ENCODE data around the gene GRIN1.
A peak's percentile ranks its signal among the peaks of the same experiment; 100 is the strongest.
"Not testable (repeated sequence)": the region's sequence is repeated elsewhere in the genome, so short reads cannot be mapped to it uniquely, and the experiment has no call there.

The GRIN1 gene

DNA sequence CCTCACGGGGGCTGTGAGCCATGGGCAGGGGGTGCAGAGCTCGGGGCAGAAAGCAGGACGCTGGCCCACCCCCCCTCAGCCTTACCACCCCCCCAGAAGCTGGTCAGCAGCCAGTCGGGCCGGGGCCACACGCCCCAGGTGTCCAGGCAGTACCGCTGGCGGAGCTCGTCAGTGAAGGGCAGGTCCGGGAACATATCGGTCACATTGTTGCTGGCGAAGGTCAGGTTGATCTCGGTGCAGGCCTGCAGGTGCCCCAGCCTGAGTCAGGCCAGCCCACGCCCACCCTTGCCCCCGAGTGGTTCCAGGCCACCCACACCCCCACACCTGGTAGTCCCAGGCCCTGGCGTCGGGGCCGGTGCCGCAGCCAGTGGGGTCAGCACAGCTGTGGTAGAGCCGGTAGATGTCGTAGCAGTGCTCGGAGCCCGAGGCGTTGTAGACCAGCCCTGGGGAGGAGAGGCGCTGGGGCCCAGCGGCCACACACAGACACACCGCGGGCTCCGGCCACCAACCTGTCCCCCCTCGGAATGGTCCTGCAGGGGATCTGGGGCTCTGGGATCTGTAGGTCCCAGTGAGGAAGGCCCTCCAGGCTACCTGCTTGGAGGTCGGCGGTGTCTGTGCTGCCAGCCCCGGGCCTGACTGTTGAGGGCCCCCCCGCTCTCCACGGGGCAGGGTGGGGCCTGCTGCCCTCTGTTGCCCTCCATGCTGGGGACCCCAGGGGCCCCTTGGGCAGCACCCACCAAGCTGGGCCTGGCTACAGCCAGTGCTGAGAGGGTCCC lies 27.0 kb upstream of the GRIN1 start:
- DNase-seq = no peak

DNA sequence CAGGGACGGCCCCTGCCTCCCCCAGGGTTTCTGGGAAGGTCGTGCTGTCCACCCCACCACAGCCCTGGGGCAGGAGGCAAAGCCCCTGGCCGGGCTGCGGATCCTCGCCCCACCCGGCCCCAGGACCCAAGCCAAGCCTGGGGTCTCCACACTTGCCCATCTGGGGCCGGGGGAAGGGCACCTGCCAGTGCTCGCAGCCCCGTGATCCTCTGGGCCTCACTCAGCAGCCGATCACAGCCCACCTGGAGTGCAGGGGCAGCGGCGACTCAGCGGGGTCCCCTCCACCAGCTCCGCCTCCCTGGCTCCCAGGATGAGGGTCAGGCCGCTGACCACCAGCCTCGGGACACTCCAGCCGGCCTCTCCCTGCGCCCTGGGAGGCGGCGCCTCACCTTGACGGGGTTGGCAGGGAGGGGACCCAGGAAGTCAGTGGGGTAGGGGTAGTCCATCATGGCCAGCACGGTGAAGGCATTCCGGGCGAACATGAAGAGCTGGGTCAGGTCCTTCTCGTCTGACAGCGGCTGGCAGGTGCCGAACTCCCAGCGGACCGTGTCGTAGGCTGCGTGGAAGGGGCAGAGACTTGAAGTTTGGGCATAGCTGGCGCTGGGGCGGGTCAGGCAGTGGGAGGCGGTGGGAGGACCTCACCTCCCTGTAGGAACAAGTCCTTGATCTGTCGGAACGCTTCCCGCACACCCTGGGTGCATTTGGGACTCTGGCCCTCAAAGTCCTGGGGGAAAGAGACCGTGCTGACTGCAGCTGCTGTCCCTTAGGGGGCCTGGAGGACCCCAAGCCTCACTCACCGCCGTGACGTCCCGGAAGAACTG lies 26.2 kb upstream of the GRIN1 start:
- no peak for DNase-seq

DNA sequence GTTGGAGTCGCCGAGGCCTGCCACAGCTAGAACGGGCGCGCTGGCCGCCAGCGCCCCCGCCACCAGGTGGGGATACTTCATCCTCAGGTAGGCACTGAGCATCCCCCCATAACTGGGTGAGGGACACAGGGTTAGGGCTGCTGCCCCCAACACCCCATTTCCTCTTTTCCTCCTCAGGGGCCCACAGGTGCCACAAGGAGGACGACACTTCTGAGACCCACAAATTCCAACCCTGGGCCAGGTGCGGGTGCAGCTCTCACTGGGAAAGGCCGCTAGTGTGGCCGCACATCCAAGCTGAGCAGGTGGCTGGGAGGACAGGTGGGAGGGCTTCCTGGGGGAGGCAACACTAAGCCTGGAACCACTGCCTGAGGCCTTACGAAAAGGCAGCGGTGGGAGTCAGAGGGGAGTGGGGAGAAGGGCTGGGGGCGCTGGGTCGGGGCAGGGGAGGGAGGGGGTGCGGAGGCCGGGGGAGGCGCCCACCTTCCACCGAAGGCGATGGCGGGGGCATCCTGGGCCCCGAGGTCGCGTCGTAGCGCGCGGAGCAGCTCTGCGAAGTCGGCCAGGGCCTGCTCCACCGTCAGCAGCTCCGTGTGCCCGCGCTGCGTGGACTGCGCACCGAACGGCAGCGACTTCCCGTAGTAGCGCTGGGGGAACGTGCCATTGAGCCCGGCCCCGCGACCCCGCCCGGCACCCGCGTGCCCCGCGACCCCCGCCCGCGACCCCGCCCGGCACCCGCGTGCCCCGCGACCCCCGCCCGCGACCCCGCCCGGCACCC lies 25.4 kb upstream of the GRIN1 start:
- no peak for DNase-seq

DNA sequence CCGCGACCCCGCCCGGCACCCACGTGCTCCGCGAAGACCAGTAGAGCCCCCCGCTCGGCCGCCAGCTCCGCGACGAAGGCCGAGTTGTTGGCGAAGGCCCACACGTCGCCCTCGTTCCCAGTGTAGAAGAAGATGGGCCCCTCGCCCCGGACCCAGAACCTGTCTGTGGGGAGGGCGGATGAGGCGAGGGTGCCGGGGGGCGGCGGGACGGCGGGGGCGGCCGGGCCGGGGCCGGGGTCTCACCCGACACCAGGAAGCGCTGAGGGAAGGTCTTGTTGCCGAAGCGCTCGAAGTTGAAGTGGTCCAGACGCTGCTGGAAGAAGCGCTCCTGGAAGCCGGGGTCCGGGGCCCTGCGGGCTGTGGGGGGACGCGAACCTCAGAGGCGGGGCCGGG lies 24.7 kb upstream of the GRIN1 start:
- no peak for DNase-seq

DNA sequence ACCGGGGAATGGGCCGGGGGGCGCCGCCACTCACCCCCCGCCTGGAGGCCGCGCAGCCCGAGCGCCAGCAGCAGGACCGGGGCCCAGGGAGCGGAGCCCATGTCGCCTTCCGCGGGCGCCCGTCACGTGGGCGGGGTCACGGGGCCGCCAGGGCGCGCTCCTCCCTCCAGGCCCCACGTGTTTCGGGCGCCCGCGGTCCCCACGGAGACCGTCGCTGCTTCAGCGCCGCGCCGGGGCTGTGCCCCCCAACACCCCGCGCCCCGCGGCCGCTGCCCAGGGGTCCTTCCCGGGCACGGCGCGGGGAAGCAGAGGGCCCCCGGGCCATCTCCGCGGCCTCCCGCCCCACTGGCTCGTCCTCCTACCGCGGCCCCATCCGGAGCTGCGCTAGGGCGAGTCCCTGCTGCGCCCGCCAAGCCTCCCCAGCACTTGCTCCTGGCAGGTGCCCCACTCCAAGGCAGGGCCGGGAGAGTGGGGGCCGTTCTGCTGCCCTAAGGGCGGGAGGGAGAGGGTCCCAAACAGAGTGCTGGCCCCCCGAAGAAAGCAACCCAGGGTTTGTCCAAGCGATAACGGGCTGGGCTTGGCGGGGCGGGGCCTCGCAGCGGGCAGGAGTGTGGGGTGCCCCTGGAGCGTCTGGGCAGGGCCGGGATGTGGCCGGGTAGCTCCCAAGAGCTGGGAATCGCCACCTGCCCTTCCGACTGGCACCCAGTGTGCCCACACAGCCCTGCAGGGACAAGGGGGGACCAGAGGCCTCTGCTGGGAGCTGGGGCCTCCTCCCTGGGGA lies 24.2 kb upstream of the GRIN1 start, which contains the start of gene DPP7:
TSS of gene DPP7 (minus strand) at position 121 of the 781 bp plus-strand sequence. CDS start at position 101, 20 bp downstream.
- no peak for DNase-seq

DNA sequence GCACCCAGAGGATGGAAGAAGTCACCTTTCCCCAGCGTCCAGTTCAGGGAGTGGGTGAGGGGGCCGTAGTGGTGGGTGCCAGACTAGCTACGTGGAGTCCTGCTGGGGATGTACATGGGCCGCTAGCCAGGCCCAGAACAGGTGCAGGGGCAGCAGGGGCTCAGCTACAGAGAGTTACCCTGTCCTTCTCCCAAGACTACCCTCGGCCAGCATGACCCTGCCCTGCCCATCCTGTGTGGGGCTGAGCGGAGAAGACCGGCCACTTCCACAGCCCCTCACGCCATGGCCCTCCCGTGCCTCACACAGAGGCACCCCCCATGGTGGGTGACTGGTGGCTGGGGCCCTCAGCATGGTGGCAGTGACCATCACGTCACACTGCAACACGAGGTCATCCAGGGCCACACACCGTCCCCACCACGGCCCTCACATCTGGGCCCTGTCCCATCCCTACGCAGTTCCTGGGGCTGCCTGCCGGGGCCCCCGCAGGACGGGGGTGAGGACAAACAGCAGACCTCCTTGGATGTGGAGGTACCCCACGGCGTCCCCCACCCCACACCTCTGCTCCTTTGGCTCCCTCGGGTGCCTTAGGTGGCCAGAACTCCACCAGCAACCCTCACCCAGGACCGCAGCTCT lies 23.4 kb upstream of the GRIN1 start:
- no peak for DNase-seq

DNA sequence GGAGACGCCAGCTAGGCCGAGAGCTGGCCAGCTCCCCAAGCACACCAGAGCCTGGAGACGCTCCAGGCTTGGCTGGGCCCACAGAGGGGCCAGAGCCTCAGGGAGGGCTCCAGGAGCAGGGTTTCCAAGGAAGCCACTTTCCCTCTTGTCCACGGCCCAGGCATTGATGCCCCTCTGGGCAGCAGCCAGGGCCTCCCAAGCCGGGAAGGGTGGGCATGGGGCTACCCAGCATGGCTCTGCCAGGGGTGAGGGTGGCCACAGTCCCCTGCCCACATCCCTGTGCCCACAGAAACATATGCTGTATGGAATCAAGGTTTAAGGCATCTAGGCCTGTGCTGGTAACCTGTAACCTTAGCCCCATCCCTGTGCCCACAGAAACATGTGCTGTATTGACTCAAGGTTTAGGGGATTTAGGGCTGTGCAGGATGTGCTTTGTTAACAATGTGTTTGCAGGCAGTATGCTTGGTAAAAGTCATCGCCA lies 22.9 kb upstream of the GRIN1 start:
- no peak for DNase-seq

DNA sequence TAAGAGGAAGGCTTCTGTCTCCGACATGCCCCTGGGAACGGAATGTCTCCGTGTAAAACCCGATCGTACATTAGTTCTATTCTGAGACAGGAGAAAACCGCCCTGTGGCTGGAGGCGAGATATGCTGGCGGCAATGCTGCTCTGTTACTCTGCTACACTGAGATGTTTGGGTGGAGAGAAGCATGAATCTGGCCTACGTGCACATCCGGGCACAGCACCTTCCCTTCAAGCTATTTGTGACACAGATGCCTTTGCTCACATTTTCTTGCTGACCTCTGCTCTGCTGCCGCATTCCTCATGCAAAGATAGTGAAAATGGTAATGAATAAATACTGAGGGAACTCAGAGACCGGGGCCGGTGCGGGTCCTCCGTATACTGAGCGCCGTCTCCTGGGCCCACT lies 22.2 kb upstream of the GRIN1 start:
- peak; percentile 48 for DNase-seq

DNA sequence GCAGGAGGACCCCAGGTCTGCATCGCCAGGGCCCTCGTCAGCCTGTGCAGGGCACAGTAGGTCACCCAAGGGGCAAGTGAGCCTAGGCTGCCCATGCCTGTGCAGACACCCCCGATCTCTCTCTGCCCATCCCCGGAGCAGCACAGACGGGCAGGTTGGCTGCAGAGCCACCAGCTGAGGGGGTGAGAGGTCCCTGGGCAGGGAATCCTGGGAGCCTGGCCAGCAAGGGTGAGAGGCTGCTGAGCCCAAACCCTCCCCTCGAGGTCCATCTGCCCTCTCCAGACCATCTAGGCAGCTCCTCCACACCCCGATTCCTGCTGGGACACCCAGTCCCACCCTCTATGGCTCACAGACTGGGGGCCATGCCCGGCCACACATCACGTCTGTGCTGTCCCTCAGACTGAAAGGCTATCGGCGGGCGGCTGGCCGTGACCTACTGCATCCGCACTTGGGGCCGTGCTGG lies 21.7 kb upstream of the GRIN1 start:
- DNase-seq = peak; percentile 45

DNA sequence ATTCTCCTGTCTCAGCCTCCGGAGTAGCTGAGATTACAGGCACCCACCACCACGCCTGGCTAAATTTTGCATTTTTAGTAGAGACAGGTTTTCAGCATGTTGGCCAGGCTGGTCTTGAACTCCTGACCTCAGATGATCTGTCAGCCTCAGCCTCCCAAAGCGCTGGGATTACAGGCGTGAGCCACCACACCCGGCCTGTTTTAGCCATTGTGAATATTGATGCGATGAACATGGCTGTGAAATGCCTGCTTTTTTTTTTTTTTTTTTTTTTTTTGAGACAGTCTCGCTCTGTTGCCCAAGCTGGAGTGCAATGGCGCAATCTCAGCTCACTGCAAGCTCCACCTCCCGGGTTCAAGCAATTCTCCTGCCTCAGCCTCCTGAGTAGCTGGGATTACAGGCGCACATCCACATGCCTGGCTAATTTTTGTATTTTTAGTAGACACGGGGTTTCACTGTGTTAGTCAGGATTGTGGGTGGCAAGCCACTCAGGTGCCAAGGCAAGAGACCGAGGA lies 20.8 kb upstream of the GRIN1 start:
- not testable (repeated sequence) for DNase-seq

DNA sequence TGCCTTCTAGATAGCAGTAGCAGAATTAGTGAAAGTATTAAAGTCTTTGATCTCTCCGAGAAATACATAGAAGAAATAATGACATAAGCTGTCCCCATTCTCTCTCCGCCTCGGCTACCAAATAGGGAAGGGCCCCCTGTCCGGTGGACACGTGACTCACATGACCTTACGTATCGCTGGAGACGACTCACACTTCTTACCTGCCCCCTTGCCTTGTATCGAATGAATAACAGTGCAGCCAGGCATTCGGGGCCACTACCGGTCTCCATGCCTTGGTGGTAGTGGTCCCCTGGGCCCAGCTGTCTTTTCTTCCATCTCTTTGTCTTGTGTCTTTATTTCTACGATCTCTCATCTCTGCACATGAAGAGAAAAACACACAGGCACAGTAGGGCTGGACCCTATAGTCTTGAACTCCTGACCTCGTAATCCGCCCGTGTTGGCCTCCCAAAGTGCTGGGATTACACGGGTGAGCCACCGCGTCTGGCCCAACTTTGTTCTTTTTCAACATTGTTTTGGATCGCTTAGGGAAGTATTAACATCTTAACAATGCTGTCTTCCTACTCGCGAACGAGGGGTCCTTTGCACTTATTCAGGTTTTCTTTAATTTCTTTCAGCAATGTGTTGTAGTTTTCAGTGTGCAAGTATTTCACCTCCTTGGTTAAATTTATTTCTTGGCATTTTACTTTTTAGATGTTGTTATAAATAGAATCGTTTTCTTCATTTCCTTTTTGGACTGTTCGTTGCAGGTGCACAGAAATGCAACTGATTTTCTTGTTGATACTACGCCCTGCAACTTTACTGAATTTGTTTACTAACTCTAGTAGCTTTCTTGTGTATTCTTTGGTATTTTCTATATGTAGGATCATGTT lies 16.8 kb upstream of the GRIN1 start:
- DNase-seq = not testable (repeated sequence)

DNA sequence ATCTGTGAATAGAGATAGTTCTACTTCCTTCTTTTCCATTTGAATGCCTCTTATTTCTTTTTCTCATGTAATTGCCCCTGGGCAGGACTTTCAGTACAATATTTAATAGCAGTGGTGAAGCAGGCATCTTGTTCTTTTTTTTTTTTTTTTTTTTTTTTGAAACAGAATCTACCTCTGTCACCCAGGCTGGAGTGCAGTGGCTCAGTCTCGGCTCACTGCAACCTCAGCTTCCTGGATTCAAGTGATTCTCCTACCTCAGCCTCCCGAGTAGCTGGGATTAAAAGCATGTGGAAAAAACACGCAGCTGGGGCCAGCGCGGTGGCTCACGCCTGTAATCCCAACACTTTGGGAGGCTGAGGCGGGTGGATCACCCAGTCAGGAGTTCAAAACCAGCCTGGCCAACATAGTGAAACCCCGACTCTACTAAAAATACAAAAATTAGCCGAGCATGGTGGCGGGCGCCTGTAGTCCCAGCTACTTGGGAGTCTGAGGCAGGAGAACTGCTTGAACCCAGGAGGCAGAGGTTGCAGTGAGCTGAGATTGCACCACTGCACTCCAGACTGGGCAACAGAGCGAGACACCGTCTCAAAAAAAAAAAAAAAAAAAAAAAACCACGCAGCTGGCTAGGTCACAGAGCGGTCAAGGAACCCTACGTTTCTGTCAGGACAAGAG lies 16.0 kb upstream of the GRIN1 start:
- DNase-seq = not testable (repeated sequence)

DNA sequence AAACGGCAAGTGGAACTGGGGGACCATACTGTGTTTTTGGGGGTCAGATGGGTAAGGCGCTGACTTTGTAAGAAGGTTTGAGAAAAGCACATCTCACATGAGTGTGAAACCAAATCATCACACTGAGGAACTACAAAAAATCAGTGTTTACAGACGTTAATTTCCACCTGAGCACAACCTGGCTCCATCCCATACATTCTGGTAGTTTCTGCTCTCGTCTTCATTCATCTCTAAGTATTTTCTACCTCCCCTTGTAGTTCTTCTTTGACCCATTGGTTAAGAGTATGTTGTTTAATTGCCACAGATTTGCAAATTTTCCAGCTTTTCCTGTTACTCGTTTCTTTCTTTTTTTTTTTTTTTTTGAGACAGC lies 15.5 kb upstream of the GRIN1 start:
- no peak for DNase-seq

DNA sequence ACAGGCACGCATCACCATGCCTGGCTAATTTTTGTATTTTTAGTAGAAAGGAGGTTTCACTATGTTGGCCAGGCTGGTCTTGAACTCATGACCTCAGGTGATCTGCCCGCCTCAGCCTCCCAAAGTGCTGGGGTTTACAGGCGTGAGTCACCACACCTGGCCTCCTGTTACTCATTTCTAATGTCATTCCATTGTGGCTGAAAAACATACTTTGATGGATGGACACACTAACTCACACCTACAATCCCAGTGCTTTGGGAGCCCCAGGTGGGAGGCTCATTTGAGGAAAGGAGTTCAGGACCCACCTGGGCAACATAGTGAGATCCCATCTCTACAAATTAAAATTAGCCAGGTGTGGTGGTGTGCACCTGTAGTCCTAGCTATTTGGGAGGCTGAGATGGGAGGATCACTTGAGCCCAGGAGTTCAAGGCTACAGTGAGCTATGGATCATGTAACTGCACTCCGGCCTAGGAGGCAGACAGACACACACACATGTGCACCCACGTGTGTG lies 14.9 kb upstream of the GRIN1 start:
- DNase-seq = not testable (repeated sequence)

DNA sequence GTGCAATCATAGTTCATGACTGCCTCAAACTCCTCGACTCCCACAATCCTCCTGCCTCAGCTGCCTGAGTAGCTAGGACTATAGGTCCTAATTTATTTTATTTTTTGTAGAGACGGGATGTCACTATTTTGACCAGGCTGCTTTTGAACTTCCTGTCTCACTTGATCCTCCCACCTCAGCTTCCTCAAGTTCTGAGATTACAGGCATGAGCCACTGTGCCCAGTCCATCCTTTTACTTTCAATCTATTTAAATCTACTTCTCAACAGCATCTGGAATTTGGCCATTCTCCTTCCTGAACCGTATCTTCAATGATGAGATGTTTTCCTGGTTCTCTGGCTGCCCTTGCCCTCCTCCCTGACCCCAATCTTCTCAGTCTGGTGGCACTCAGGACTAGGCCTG lies 12.2 kb upstream of the GRIN1 start:
- DNase-seq = no peak

DNA sequence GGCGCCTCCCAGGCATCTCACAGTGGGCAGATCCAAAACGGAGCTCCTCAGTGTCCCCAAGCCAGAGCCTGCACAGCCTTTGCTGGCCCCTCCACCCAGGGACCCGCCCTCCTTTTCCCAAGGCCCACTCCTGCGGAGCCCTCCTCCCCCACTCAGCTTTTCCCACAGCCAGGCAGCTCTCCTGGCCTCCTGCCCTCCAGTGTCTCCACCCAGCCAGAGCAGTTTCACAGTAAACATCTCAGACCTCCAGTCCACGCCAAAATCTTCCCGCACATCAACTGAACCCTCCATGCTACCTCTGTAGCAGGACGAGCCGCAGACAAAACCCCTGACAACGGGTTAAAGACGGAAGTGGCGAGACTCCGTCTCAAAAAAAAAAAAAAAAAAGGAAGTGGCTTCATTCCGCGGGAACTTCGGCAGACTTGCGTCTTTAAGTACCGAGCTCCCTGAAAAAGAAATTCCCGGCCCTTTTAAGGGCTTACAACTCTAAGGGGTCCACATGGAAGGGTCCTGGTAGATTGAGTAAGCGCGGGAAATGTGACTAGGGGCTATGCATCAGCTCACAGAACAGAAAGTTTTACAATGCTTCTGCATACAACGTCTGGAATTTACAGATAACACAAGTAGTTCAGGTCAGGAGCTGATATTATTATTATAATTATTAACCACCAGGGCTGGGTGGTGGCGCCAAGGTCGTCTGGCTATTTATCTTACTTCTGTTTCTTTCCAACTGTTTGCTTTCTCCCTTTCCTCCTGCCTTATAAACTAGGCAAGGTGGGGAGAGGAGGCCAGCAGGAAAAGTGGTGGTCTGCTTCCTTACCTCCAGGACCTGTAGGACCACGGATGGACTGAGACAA lies 11.4 kb upstream of the GRIN1 start:
- no peak for DNase-seq

DNA sequence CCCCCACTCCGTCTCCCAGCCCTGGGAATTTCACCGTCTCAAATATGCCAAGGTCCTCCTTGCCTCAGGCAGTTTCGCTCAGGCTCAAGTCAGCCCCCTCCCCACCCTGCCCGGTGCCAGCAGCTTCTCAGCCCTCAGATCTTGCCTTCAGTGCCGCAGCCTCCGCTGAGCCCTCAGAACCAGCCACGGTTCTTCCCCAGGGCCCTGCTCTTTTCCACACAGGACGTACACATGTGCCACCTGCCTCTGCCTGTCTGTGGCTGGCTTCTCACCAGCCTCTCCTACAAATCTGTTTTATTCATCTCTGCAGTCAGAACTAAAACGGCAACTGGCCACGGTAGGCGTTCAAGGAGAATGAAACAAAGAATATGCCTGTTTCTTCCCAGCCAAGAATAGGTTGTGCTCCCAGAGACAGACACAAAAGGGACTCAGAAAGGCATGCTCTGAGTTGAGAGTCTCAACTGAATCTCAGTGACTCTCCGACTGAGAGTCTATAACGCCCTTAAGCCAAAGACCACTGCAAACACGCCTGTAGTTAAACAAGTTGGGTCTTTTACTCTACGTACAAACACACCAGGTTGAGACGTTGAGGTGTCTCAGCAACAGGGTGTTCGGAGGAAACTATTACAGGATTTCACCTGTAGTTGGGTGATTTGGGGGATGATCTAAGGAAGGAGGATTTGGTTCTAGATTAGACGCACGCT lies 10.6 kb upstream of the GRIN1 start:
- DNase-seq = no peak

DNA sequence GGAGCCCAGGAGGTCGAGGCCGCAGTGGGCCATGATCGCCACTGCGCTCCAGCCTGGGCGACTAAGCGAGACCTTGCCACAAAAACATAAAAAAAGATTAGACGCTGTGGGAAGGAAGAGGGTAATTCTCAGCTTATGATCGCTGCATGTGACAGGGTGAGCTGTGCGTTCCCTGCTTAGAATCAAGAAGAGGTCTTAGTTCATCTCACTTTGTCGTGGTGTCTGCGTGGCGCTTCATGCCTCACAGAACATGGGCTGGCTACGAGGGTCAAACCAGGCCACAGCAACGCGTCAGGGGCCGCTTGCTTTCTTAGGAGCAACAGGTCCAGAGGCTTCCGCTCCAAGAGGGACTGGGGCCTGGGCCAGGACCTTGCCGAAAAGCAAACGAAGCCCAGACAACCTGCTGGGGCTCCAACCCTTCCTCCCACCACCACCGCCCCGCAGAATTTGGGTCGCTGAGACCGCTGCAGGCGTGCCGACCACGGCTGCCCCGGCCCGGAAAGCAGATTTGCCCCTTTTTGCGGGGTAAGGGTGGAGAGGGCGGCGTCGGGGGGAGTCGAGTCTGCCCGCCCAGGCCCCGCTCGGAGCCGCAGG lies 10.0 kb upstream of the GRIN1 start:
- no peak for DNase-seq
